Endothelial cell of umbilical vein (primary cell): ENCODE measurements around the gene S100Z. TPM values are rescaled to one million over a fixed set of nuclear protein-coding genes. Genes with fewer than 3 reads are reported as not detected.

Experiments
- BruUV-seq: library from RNA; stranded (reverse); fragments of 400-500 nt; replicated peaks from 2 replicates; lab custom pipeline; 2021; lab: Mats Ljungman, UMichigan
- CTCF ChIA-PET: fragments of 300-600, 350-600 bp; sonication (Branson Sonifier 250); formaldehyde crosslinking; loops from one replicate; lab custom pipeline; 2021; ENCODE audit warnings: antibody characterized with exemption, inconsistent platforms; lab: Charles Lee
- POLR2A ChIA-PET: fragments of 300-600, 350-600 bp; sonication (Branson Sonifier 250); formaldehyde crosslinking; loops from one replicate; lab custom pipeline; 2021; ENCODE audit warnings: antibody characterized with exemption, inconsistent platforms; lab: Charles Lee
- DNase-seq: peaks from one replicate; pipeline ENCODE4 v3.0.0-alpha.2; 2011; ENCODE audit warnings: low read depth, low spot score
- FAIRE-seq: peaks from 2 replicates; lab custom pipeline; 2011; peaks lifted over from hg19 to GRCh38; lab: Jason Lieb, UNC
- H2AFZ ChIP-seq: 2 replicates; pipeline ENCODE4 v1.6.0; 2012; ENCODE audit warnings: low read depth, low read length, control low read depth, inconsistent platforms
- H3K27ac ChIP-seq: 2 replicates; pipeline ENCODE4 v1.5.1; 2011; ENCODE audit warnings: low read depth, mild to moderate bottlenecking, control low read depth, low read length, moderate library complexity; ENCODE audit not compliant: insufficient read depth
- H3K27me3 ChIP-seq, 2 experiments: 2 replicates each; pipeline versions ENCODE4 v1.6.0 to v1.6.1; 2011; ENCODE audit warnings: low read length in 2 of 2, mixed read lengths in 1 of 2; ENCODE audit not compliant: control insufficient read depth in 2 of 2, insufficient read depth in 2 of 2
- H3K36me3 ChIP-seq, 2 experiments: 2 replicates in 1 of 2; 3 replicates in 1 of 2; pipeline ENCODE4 v1.5.1; 2011; ENCODE audit warnings: low read length in 2 of 2, mild to moderate bottlenecking in 1 of 2, moderate library complexity in 1 of 2; ENCODE audit not compliant: control insufficient read depth in 2 of 2, insufficient read depth in 2 of 2; ENCODE audit errors: extremely low read depth in 1 of 2
- H3K4me1 ChIP-seq: 3 replicates; pipeline ENCODE4 v1.5.1; 2011; ENCODE audit warnings: mild to moderate bottlenecking, low read length; ENCODE audit not compliant: control insufficient read depth, insufficient read depth; ENCODE audit errors: extremely low read depth
- H3K4me2 ChIP-seq: 2 replicates; pipeline ENCODE4 v1.6.1; 2011; ENCODE audit warnings: low read length, control low read depth, mixed read lengths; ENCODE audit not compliant: insufficient read depth
- H3K4me3 ChIP-seq, 3 experiments: fragments of 200-600 bp in 1 of 3; sonication (generic), shearing (Covaris generic) in 1 of 3; replicated peaks in 1 of 3; 2 replicates each; pipeline ENCODE4 v1.5.1; 2011 to 2016; ENCODE audit warnings: control low read depth in 3 of 3, low read length in 3 of 3, mild to moderate bottlenecking in 2 of 3, inconsistent platforms in 1 of 3, low read depth in 1 of 3, moderate library complexity in 1 of 3; ENCODE audit not compliant: insufficient read depth in 1 of 3
- H3K79me2 ChIP-seq: 2 replicates; pipeline ENCODE4 v1.6.0; 2012; ENCODE audit warnings: low read length, inconsistent platforms; ENCODE audit not compliant: control insufficient read depth, insufficient read depth
- H3K9ac ChIP-seq: replicated peaks from 2 replicates; pipeline ENCODE3; 2011; ENCODE audit warnings: low read length, control low read depth; ENCODE audit not compliant: insufficient read depth; ENCODE audit errors: extremely low read depth
- H3K9me1 ChIP-seq: replicated peaks from 3 replicates; pipeline ENCODE4 v1.6.0; 2011; ENCODE audit warnings: mild to moderate bottlenecking, low read length; ENCODE audit not compliant: control insufficient read depth, insufficient read depth; ENCODE audit errors: extremely low read depth
- H3K9me3 ChIP-seq: replicated peaks from 2 replicates; pipeline ENCODE4 v1.5.1; 2012; ENCODE audit warnings: low read length, inconsistent platforms; ENCODE audit not compliant: control insufficient read depth, insufficient read depth
- H4K20me1 ChIP-seq: replicated peaks from 2 replicates; pipeline ENCODE3; 2011; ENCODE audit warnings: mild to moderate bottlenecking, low read length; ENCODE audit not compliant: control insufficient read depth, insufficient read depth; ENCODE audit errors: extremely low read depth
- CTCF ChIP-seq, 2 donors: IDR thresholded peaks; 1 replicate in 1 of 2; 2 replicates in 1 of 2; pipeline ENCODE4 v1.5.1; 2011; ENCODE audit warnings: low read length in 2 of 2, mild to moderate bottlenecking in 2 of 2, moderate library complexity in 2 of 2, control low read depth in 1 of 2, inconsistent platforms in 1 of 2, low read depth in 1 of 2; ENCODE audit not compliant: insufficient read depth in 1 of 2; ENCODE audit errors: extremely low read depth in 1 of 2
- EZH2 ChIP-seq: IDR thresholded peaks from 2 replicates; pipeline ENCODE4 v1.6.1; 2012; ENCODE audit warnings: borderline replicate concordance, low read depth, mild to moderate bottlenecking, moderate library complexity, low read length, inconsistent platforms; ENCODE audit not compliant: severe bottlenecking
- FOS ChIP-seq: IDR thresholded peaks from 2 replicates; pipeline ENCODE4 v1.6.1; 2011; ENCODE audit warnings: mild to moderate bottlenecking, low read length, moderate library complexity, borderline replicate concordance; ENCODE audit not compliant: insufficient read depth
- GATA2 ChIP-seq: IDR thresholded peaks from 2 replicates; pipeline ENCODE4 v1.7.0; 2011; ENCODE audit warnings: low read depth, mild to moderate bottlenecking, moderate library complexity, mixed read lengths, low read length; ENCODE audit not compliant: insufficient read length, insufficient read depth
- JUN ChIP-seq: IDR thresholded peaks from 2 replicates; pipeline ENCODE4 v1.6.1; 2011; ENCODE audit warnings: borderline replicate concordance, low read depth; ENCODE audit not compliant: insufficient read length, insufficient read depth
- MAX ChIP-seq: IDR thresholded peaks from 2 replicates; pipeline ENCODE4 v1.6.1; 2011; ENCODE audit not compliant: insufficient read depth, insufficient read length
- MYC ChIP-seq: IDR thresholded peaks from one replicate; pipeline ENCODE4 v1.6.1; 2011; ENCODE audit warnings: mild to moderate bottlenecking, low read depth, low read length
- POLR2A ChIP-seq: IDR thresholded peaks from 2 replicates; pipeline ENCODE4 v1.6.1; 2012; ENCODE audit warnings: low read depth, mild to moderate bottlenecking, control low read depth, low read length
- POLR2AphosphoS5 ChIP-seq: IDR thresholded peaks from 2 replicates; pipeline ENCODE4 v1.6.1; 2012; ENCODE audit warnings: low read depth, mild to moderate bottlenecking, control low read depth, low read length, moderate library complexity; ENCODE audit not compliant: insufficient read depth
- dilution Hi-C: fragments of 300-500 bp; cut with MboI; formaldehyde crosslinking; loops from one replicate; pipeline ENCODE4 v1.15.0; 2019; ENCODE audit warnings: low sequenced_read_pairs; ENCODE audit not compliant: extremely low pct_ligation_motif_present
- intact Hi-C: fragments of 100-400 bp; cut with micrococcal nuclease; formaldehyde crosslinking; loops from one replicate; pipeline ENCODE4 v1.10.0; 2022
- polyA plus RNA-seq, 4 experiments: library from polyadenylated mRNA; depleted of rRNA in 3 of 4; stranded (reverse) in 3 of 4; unstranded in 1 of 4; fragments of >200 nt; gene quantifications; 2 replicates each; pipeline versions ENCODE4 v1.2.1 to v1.2.3, GENCODE V29; 2011 to 2012; ENCODE audit warnings: missing spikeins in 1 of 4
- total RNA-seq: library from RNA; stranded (reverse); gene quantifications from 2 replicates; pipeline ENCODE4 v1.2.3, GENCODE V29; 2021

S100Z gene
- total and polyA plus RNA-seq, 2 donors (not counting 3 experiments of a cell fraction or from before 2014, with no cell fraction given): not detected

- no TSS peak for BruUV-seq
- no peaks in the 10 kb centered on the region for H4K20me1 ChIP-seq
- FAIRE-seq: peak; percentile 88
- H3K9ac ChIP-seq: peak overlapping the region; percentile 62
- H3K4me2 ChIP-seq: peak overlapping the region; percentile 61
- peak; percentile 78 for DNase-seq
- intact Hi-C loops: no loop called here
- H3K36me3 ChIP-seq: no peaks in the 10 kb centered on the region
- no peaks in the 10 kb centered on the region for H3K9me3 ChIP-seq
- peak overlapping the region; percentile 83 for H3K27ac ChIP-seq
- TF ChIP-seq EZH2 (no peak), JUN (peak; percentile 57), CTCF (IDR thresholded peaks at IDR 0.05; ENCODE audit: extremely low read depth in 1 of 2, insufficient read depth in 1 of 2, low read depth in 1 of 2, low read length in 2 of 2) (no peak), MAX (no peak), POLR2A (no peak), POLR2AphosphoS5 (no peak), FOS (peak; percentile 68), MYC (no peak), GATA2 (no peak)
- peaks cover 30% of the 10 kb centered on the region for H3K4me1 ChIP-seq
- CTCF ChIA-PET: interaction anchor here (1.2 to 4.4 kb wide), 7 partner anchors 11 to 205 kb away, joined by 3 to 52 read pairs (median 8); partner anchors contain the start of gene F2RL1
- H3K9me1 ChIP-seq: no peaks in the 10 kb centered on the region
- H3K79me2 ChIP-seq: no peaks in the 10 kb centered on the region
- dilution Hi-C loops: loop anchor here (25.0 kb wide), 1 partner anchor 120 kb away; no protein-coding TSS in a partner anchor
- POLR2A ChIA-PET: interaction anchor here (0.8 to 2.4 kb wide), 4 partner anchors 11 to 223 kb away, joined by 3 to 10 read pairs (median 6); partner anchors contain the start of gene AGGF1
- peak overlapping the region; percentile 20 for H2AFZ ChIP-seq
- H3K27me3 ChIP-seq: no peaks in the 10 kb centered on the region
- no peak overlapping the region for H3K4me3 ChIP-seq
These were observed 42.5 kb upstream of the S100Z start for GRCh38 chr5:76807296-76807695.
